Measurements from ENCODE around the gene IL10RB.

- TF ChIP-seq CTCF (IDR thresholded peaks at IDR 0.05) (no peak), POLR2AphosphoS5 (IDR thresholded peaks at IDR 0.05) (no peak), POLR2A (IDR thresholded peaks at IDR 0.05) (no peak)
Measured at GRCh38 chr21:33296156-33296555, 30.0 kb downstream of the IL10RB start.

Measured in breast epithelium (tissue), 3 donors.